ENCODE measurements around the gene CNIH3. TPM values are rescaled to one million over a fixed set of nuclear protein-coding genes. Genes with fewer than 3 reads are reported as not detected.

CNIH3 gene
- total RNA-seq, 1 experiment from 2014 or later: 4.2 TPM

DNA sequence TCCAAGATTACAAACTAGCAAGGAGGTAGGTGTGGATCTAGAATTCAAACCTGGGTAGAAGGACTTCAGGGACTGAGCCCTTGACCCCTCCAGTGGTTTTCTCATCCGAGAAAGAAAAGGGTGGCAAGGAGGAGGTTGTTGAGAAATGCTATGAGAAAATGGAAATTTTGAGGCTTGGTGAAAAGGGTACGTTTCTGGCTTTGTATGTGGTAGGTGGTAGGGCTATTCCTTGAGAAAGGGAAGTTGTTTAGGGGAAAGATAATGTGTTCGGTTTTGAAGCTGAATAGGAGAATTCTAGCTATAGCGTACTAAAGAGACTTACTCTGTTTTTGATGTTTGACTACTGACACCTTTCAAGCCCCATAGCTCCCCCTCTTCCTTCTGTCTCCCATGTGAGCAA lies 133.8 kb downstream of the CNIH3 start:
- Histone ChIP-seq H3K27ac (ENCODE audit: insufficient read length, low read depth, low read length) (no peak overlapping the region), H3K23me2 (ENCODE audit: insufficient read length, low read depth, low read length, poor library complexity, severe bottlenecking) (no peaks in the 10 kb centered on the region), H3K4me2 (ENCODE audit: insufficient read depth, insufficient read length, low read length) (no peak overlapping the region), H3K79me1 (ENCODE audit: insufficient read depth, low read depth, low read length, poor library complexity, severe bottlenecking) (no peaks in the 10 kb centered on the region), H3K14ac (ENCODE audit: insufficient read depth, low read length) (no peak overlapping the region), H3K23ac (ENCODE audit: insufficient read length, low read depth, low read length) (no peak overlapping the region), H3K9me3 (ENCODE audit: control insufficient read depth, low read depth, low read length) (no peaks in the 10 kb centered on the region), H3K27me3 (ENCODE audit: insufficient read depth, low read length) (no peaks in the 10 kb centered on the region), H2BK12ac (ENCODE audit: insufficient read length, low read depth, low read length) (no peak overlapping the region), H3K4ac (ENCODE audit: low read depth, low read length) (no peak overlapping the region), H4K91ac (ENCODE audit: insufficient read length, low read depth, low read length) (no peak overlapping the region), H2BK5ac (ENCODE audit: insufficient read length, low read length) (no peak overlapping the region), H3K18ac (ENCODE audit: insufficient read length, low read depth, low read length) (no peak overlapping the region), H3K56ac (ENCODE audit: insufficient read length, low read depth, low read length) (no peak overlapping the region), H4K20me1 (ENCODE audit: control insufficient read depth, insufficient read depth, insufficient read length) (no peaks in the 10 kb centered on the region), H3T11ph (ENCODE audit: low read length) (no peak overlapping the region), H4K8ac (replicated peaks; ENCODE audit: insufficient read length, low read depth, low read length) (no peak overlapping the region), H4K5ac (ENCODE audit: insufficient read length, low read depth, low read length) (no peak overlapping the region), H2AK5ac (ENCODE audit: insufficient read length, low read length) (no peak overlapping the region), H3K4me1 (ENCODE audit: insufficient read depth, low read length) (no peaks in the 10 kb centered on the region), H2AFZ (ENCODE audit: low read length) (no peak overlapping the region), H3K79me2 (ENCODE audit: insufficient read depth, low read length) (no peaks in the 10 kb centered on the region), H2BK120ac (ENCODE audit: low read depth, low read length, poor library complexity, severe bottlenecking) (no peak overlapping the region), H2BK20ac (ENCODE audit: low read depth, low read length, poor library complexity, severe bottlenecking) (no peak overlapping the region), H3K9ac (ENCODE audit: extremely low read depth, insufficient read length, low read length) (no peak overlapping the region), H2BK15ac (ENCODE audit: low read depth, low read length) (no peak overlapping the region)
- Mint-ChIP-seq H3K27ac (no peak overlapping the region), H3K4me3 (no peak overlapping the region), H3K9me3 (no peaks in the 10 kb centered on the region), H3K4me1 (peaks cover 5 to 9% of the 10 kb centered on the region in 2 experiments), H3K36me3 (ENCODE audit: insufficient read depth in 1 of 3, low read depth in 3 of 3) (no peaks in the 10 kb centered on the region), H3K27me3 (ENCODE audit: low read depth) (peaks cover 2% of the 10 kb centered on the region)
- TF ChIP-seq, protein P1, sequence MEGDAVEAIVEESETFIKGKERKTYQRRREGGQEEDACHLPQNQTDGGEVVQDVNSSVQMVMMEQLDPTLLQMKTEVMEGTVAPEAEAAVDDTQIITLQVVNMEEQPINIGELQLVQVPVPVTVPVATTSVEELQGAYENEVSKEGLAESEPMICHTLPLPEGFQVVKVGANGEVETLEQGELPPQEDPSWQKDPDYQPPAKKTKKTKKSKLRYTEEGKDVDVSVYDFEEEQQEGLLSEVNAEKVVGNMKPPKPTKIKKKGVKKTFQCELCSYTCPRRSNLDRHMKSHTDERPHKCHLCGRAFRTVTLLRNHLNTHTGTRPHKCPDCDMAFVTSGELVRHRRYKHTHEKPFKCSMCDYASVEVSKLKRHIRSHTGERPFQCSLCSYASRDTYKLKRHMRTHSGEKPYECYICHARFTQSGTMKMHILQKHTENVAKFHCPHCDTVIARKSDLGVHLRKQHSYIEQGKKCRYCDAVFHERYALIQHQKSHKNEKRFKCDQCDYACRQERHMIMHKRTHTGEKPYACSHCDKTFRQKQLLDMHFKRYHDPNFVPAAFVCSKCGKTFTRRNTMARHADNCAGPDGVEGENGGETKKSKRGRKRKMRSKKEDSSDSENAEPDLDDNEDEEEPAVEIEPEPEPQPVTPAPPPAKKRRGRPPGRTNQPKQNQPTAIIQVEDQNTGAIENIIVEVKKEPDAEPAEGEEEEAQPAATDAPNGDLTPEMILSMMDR (conservative IDR thresholded peaks at IDR 0.05): no peak
- no CpG with 5 or more reads among the region's 4 CpGs for WGBS (ENCODE audit: extremely low coverage, insufficient read length, low lambda C conversion rate)
- no peak for DNase-seq
